CD4-positive, alpha-beta T cell treated with Interleukin-17A for 1 hour (primary cell): ENCODE results near the gene ROBO2.

Experiments used
- DNase-seq: peaks from one replicate; pipeline ENCODE4 v3.0.0-alpha.2; 2020

Gene ROBO2

GRCh38 chr3:77436908-77437307 lies 397.0 kb downstream of the ROBO2 start:
- no peak for DNase-seq

DNA sequence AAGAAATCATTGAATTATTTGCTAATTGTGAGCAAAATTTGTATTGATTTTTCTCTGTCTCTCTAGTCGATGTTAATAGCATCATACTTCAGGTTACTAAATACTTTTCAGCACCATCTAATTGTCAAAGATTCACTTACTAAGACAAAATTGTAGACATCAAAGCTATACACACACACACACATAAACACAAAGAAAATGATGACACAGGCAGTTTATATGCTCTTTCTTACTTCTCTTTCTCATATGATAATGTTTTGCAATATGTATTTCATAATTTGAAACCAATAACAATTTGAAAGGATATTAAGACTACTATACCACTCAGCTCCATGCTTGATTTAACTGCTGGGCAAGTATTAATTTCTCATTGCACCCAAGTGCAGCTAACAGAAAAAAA lies 406.2 kb downstream of the ROBO2 start:
- DNase-seq: no peak

DNA sequence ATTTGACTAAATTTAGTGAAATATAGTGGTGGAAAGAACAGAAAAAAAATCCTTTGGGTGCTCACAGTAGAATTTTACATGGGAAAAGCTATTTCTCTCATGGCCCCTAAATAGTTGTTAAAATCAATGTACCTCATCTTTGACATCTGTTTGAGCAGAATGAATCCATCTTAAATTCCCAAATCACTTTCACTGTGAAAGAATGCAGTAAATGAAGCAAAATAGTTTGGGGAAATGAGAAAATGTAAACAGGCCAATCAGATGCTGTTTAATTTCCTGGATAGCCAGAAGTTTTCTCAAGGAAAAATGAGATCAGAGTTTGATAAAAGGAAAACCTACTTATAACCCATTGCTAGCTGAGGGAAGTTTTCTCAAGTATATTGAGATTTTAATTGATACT lies 406.9 kb downstream of the ROBO2 start:
- DNase-seq: no peak

GRCh38 chr3:77449459-77450350 lies 409.8 kb downstream of the ROBO2 start:
- DNase-seq: no peak

DNA sequence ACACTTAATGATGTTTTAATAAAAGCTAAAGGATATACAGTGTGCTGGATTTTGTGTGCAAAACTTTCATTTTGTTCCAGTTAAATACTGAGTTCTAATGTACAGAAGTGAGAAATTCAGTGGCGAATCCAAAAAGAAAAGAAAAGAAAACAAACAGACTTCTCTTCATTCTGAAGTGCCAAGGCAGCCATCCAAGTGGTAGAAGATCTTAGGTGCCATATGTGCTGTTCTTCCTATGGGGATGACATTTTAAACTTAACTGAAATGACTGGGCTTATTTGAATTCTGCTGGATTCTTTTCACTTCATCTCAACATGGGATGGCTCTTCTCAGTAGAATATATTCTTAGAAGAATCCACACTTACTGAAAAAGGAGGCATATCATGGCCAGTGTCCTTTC lies 416.5 kb downstream of the ROBO2 start:
- no peak for DNase-seq

- DNase-seq: no peak
Measured at GRCh38 chr3:77456906-77457305, 417.0 kb downstream of the ROBO2 start.

DNA sequence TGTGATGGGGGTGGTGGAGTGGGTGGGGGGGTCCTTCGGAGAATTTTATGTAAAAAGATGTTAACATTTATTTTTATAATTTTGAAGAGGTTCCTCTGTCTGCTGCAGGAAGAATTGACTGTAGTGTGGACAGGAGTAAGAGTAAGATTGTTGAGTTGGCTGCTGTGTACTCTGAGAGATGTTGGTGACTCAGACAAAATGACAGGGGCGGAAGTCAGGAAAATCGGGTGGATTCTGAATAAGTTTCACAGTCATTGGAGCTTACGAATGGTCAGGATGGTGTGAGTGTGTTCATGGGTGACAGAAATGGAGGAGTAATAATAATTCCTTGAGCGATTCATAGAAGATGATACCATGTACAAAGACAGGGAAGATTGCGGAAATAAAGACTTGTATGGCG lies 420.0 kb downstream of the ROBO2 start:
- no peak for DNase-seq

- no peak for DNase-seq
Measured at GRCh38 chr3:77460326-77460725, 420.4 kb downstream of the ROBO2 start.

DNA sequence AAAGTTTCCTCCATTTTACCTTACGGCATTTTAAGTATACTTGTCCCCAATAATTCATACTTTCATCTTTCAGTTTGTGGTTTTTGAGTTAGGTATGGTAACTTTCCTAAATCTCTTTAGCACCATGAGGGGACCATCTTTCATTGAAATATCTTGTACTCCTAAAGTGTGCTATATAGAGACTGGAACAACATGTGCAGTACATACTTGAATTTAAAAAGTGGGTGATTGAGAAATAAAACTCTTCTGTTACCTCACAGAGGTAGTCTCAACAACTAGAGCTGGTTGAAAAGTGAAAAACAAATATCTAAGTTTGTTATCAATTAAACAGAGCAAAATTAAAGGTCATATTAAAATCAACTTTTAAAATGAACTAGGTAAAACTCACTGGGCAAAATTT lies 423.1 kb downstream of the ROBO2 start:
- DNase-seq: no peak

DNA sequence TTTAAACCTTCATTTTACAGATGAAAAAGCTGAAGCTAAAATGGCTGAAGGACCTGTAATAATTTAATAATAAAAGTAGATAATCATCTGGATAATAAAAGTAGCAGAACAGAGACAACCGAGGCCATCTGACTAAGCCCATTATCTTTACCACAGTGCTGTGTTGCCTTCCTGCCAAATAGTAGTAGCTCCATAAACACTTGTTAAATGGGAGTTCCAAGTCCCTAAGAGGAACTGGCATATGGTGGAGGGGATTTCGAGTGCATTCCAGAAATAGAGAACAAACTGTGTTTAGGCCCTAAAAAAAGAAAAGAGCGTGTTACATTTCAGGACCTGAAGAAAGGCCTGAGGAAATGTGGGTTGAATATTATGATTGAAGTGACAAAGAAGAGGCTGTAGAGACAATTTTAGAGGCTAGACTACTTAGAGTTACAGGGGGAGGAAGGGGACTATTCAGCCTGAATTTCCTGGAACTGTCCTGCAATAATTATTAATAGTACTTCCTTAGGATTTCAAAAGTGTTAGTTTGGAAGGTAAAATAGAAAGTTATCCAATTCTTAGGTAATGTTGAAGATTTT lies 424.3 kb downstream of the ROBO2 start:
- DNase-seq: no peak

GRCh38 chr3:77466562-77467115 lies 426.7 kb downstream of the ROBO2 start:
- DNase-seq: no peak

DNA sequence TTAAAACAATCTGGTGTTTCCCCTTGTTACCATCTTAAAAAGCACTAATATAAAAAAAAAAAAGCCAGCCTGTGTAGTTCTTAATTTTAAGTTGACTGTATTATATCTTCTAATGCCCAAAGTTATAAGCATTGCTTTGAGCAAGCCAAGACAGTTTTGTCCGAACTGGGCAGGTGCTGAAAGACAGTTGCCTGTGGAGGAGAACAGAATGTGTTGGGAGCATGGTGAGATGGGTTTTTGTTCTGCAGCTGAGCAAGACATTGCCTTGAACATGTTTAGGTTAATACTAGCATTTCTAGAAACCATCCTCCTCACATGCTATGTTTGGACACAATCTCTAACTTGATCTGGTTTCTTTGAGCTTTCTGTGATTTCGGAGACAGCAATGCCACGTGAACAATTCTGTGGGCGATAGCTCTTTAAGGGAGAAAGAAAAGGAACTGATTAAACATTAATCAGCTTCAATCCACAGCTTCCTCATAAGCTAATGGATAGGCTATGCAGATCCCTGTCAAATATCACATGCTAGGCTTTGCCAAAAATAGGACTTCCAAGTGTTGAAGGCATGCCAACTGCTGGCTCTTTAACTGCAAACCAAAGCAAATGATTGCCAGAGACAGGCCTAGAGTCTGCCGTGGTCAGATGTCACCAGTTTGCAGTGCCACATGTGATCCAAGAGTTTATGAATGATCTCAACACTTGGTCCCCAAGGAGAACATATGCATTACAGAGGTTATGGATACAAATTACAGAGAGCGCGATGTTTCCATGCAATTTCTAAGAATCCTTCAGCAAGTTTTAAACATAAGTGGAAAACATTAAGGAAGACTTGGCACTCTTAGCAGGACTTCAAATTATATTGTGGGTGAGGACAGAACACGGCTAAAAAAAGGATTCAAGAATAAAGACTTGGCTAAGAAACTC lies 428.1 kb downstream of the ROBO2 start:
- DNase-seq: no peak

- no peak for DNase-seq
Measured at GRCh38 chr3:77468626-77469020, 428.7 kb downstream of the ROBO2 start.

DNA sequence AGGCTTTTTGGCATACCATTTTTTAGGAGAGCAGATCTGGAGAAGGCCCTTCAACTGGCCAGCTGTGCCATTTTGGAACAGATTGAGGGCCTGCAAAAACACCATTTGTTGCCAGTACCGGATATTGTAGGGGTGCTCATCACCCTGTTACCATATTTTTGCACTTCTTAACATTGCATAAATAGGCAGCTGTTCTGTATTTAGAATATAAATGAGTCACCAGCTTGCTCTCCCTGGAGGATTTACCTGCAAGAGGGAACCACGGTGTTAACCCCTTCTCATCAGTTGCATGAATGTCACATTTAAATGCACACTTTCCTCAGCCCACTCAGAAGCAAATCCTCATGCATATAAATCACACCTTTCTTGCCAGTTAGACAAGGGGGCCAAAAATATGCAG lies 435.6 kb downstream of the ROBO2 start:
- no peak for DNase-seq

DNA sequence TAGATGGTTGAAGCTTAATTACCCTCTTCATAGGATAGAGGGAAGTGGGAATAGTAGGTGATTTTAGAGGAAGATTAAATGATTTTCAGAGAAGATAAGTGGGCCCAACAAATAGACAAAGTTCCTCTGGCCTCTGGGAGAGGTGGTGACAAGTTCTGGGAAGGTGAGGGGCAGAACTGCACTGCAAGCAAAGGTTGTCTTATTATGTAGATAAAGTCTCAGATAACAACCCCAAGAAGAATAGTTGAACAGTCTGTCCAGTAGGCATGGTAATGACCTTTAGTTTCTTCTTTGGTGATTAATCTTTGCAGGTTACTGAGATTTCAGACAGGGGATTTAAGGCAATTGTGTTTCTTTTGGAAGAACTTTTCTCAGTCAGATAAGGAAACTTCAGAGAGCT lies 439.1 kb downstream of the ROBO2 start:
- DNase-seq: no peak

DNA sequence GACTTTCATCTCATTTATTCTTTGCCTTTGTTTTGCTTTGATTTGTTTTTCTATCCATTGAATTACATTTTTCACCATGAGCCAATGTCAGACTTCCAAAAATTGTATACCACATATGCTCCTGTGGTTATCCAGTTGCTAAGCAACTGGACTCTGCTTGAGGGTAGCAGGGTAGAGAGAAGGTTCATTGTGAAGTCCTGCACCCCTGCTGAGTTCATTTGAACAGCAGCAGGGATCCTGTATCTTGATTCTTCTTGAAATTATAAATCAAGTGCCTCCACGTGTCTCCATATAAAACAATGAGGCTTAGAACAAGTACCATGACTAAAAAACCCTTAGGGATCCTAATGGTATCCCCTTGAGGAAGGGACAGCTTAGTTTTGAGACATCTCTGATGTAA lies 449.3 kb downstream of the ROBO2 start:
- DNase-seq: no peak

- DNase-seq: no peak
Measured at GRCh38 chr3:77491961-77492360, 452.1 kb downstream of the ROBO2 start.

DNA sequence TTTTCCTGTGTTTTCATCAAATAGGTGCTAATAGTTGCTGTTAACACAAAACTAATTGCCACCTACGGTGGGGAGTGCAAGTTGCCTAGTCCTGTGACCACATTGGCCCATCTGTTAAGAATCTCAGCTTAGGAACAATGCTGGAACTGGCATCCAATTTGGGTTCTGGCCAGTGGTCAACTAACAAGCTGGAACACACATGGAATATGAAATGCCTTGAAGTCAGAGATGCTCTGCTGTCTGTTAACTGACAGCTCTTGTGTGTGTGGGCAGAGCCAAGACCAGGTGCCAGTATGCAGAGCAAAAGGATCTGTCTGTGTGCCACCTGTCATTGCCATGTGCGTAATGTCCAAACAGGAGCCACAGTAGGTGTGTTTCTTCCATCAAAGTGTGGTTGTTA lies 460.8 kb downstream of the ROBO2 start:
- DNase-seq: no peak

DNA sequence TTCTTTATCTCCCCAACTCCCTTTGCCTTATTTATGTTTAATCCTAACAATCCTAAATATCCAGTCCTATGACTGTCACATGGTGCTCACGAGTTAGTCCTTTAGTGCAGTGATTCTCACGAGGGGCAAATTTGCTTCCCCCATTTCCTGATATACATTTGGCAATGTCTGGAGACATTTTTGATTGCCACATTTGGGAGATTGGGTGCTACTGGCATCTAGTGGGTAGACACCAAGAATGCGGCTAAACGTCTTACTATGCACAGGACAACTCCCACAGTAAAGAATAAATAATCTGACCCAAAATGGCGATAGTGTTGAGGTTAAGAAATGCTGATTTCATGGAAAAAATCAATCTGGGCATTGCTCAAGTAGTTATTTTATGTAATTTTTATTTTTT lies 466.5 kb downstream of the ROBO2 start:
- DNase-seq: no peak

GRCh38 chr3:77513542-77513941 lies 473.6 kb downstream of the ROBO2 start:
- DNase-seq: no peak

GRCh38 chr3:77514766-77515165 lies 474.9 kb downstream of the ROBO2 start:
- no peak for DNase-seq

GRCh38 chr3:77524463-77524862 lies 484.6 kb downstream of the ROBO2 start:
- no peak for DNase-seq

GRCh38 chr3:77524946-77525682 lies 485.2 kb downstream of the ROBO2 start:
- no peak for DNase-seq
